Epithelial cell of esophagus (primary cell): ENCODE measurements around the gene SLC35E1.

ENCODE experiments used
- DNase-seq: peaks from one replicate; pipeline ENCODE4 v3.0.0; 2010; ENCODE audit warnings: low read depth
- H3K4me3 ChIP-seq: 2 replicates; pipeline ENCODE4 v1.5.1; 2011; ENCODE audit warnings: mild to moderate bottlenecking, low read length, control low read depth
- CTCF ChIP-seq: IDR thresholded peaks from 2 replicates; pipeline ENCODE4 v1.5.1; 2011; ENCODE audit warnings: low read depth, mild to moderate bottlenecking, low read length, control low read depth, inconsistent platforms; ENCODE audit not compliant: insufficient read depth; ENCODE audit errors: missing control alignments

The SLC35E1 gene

GRCh38 chr19:16520986-16521624, 51.1 kb downstream of the SLC35E1 start:
- TF ChIP-seq CTCF, result no peak
- no peak overlapping the region for H3K4me3 ChIP-seq
- DNase-seq, result no peak

GRCh38 chr19:16520074-16520973, 51.9 kb downstream of the SLC35E1 start:
- no peak overlapping the region for H3K4me3 ChIP-seq
- DNase-seq, result no peak
- TF ChIP-seq CTCF, result no peak

GRCh38 chr19:16519230-16519687, 53.0 kb downstream of the SLC35E1 start:
- no peak overlapping the region for H3K4me3 ChIP-seq
- no peak for TF ChIP-seq CTCF
- no peak for DNase-seq

- DNase-seq, result no peak
- no peak for TF ChIP-seq CTCF
- H3K4me3 ChIP-seq, result no peak overlapping the region
These were observed 53.6 kb downstream of the SLC35E1 start for GRCh38 chr19:16518483-16519229.

GRCh38 chr19:16518061-16518460, 54.2 kb downstream of the SLC35E1 start:
- no peak for TF ChIP-seq CTCF
- DNase-seq, result no peak
- no peak overlapping the region for H3K4me3 ChIP-seq

- TF ChIP-seq CTCF, result no peak
These were observed 55.1 kb downstream of the SLC35E1 start for GRCh38 chr19:16516923-16517610.

More at GRCh38 chr19:16516923-16517610, 55.1 kb downstream of the SLC35E1 start:
- H3K4me3 ChIP-seq, result no peak overlapping the region
- no peak for DNase-seq
